PC-9 (cell line): ENCODE data around the gene GSTCD.

Source experiments
- CTCF ChIP-seq: fragments of 200-600 bp; sonication (generic); conservative IDR thresholded peaks from 2 replicates; pipeline ENCODE4 v1.6.1; 2017; ENCODE audit warnings: mixed run types, antibody characterized with exemption, mild to moderate bottlenecking, moderate library complexity
- EZH2 ChIP-seq: fragments of 200-600 bp; sonication (generic); IDR thresholded peaks from 2 replicates; pipeline ENCODE4 v1.8.0; 2017; ENCODE audit warnings: antibody characterized with exemption, low read depth

DNA sequence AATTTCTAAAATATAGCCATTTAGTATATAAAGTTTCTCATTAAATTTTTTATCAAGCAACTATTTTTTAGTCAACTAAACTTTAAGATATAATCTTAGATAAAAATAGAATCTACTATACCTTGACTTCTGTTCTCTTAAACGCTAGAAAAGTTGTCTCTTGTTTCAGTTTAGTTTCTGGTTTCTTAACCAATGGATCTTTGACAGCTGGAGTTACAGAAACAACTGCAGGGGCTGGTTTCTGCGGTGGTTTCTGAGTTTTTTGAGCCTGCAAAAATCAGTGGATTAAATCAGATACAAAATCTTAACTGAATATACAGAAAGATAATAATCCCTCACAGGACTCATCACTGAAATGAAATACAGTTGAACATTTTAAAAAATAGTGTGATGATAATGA, 22.0 kb upstream of the GSTCD start:
- TF ChIP-seq CTCF (no peak), EZH2 (no peak)
